HG03064 (cell line): ENCODE measurements around the gene PDZD2.
"Not testable (repeated sequence)": the region's sequence is repeated elsewhere in the genome, so short reads cannot be mapped to it uniquely, and the experiment has no call there.

Experiments used
- ATAC-seq: cut with Tn5 transposase; IDR thresholded peaks from one replicate; pipeline ENCODE4 v1.9.1; 2021; ENCODE audit warnings: low read depth; ENCODE audit not compliant: unreplicated experiment

PDZD2 gene

GRCh38 chr5:32023816-32024215, 384.9 kb downstream of the PDZD2 start:
- ATAC-seq = no peak

GRCh38 chr5:32024751-32025150, 385.8 kb downstream of the PDZD2 start:
- ATAC-seq = no peak

GRCh38 chr5:32027093-32027716, 388.3 kb downstream of the PDZD2 start:
- no peak for ATAC-seq

- ATAC-seq = no peak
Observed at GRCh38 chr5:32027717-32028458, 389.0 kb downstream of the PDZD2 start.

- no peak for ATAC-seq
Observed at GRCh38 chr5:32029261-32029660, 390.3 kb downstream of the PDZD2 start.

GRCh38 chr5:32029781-32030180, 390.9 kb downstream of the PDZD2 start:
- no peak for ATAC-seq

GRCh38 chr5:32030222-32030621, 391.3 kb downstream of the PDZD2 start:
- no peak for ATAC-seq

- no peak for ATAC-seq
Observed at GRCh38 chr5:32030686-32031085, 391.8 kb downstream of the PDZD2 start.

- no peak for ATAC-seq
Observed at GRCh38 chr5:32031089-32031488, 392.2 kb downstream of the PDZD2 start.

GRCh38 chr5:32038523-32038922, 399.6 kb downstream of the PDZD2 start:
- ATAC-seq = no peak

- not testable (repeated sequence) for ATAC-seq
Observed at GRCh38 chr5:32039133-32039532, 400.2 kb downstream of the PDZD2 start.

- not testable (repeated sequence) for ATAC-seq
Observed at GRCh38 chr5:32039601-32040000, 400.7 kb downstream of the PDZD2 start.

GRCh38 chr5:32040181-32040695, 401.3 kb downstream of the PDZD2 start:
- ATAC-seq = not testable (repeated sequence)

- ATAC-seq = no peak
Observed at GRCh38 chr5:32042551-32042961, 403.6 kb downstream of the PDZD2 start.

GRCh38 chr5:32043105-32043504, 404.2 kb downstream of the PDZD2 start:
- ATAC-seq = no peak

- no peak for ATAC-seq
Observed at GRCh38 chr5:32044434-32044833, 405.5 kb downstream of the PDZD2 start.

- no peak for ATAC-seq
Observed at GRCh38 chr5:32044939-32045338, 406.0 kb downstream of the PDZD2 start.

- no peak for ATAC-seq
Observed at GRCh38 chr5:32047056-32047455, 408.1 kb downstream of the PDZD2 start.

GRCh38 chr5:32051796-32052195, 412.9 kb downstream of the PDZD2 start:
- ATAC-seq = no peak

GRCh38 chr5:32055891-32056866, 417.2 kb downstream of the PDZD2 start:
- ATAC-seq = no peak
